GM21423 (cell line): ENCODE data around the gene RTP3.
"Not testable (repeated sequence)": the region's sequence is repeated elsewhere in the genome, so short reads cannot be mapped to it uniquely, and the experiment has no call there.

Experiments
- ATAC-seq: cut with Tn5 transposase; IDR thresholded peaks from one replicate; pipeline ENCODE4 v1.9.1; 2021; ENCODE audit warnings: mild to moderate bottlenecking, moderate library complexity; ENCODE audit not compliant: unreplicated experiment

The RTP3 gene

DNA sequence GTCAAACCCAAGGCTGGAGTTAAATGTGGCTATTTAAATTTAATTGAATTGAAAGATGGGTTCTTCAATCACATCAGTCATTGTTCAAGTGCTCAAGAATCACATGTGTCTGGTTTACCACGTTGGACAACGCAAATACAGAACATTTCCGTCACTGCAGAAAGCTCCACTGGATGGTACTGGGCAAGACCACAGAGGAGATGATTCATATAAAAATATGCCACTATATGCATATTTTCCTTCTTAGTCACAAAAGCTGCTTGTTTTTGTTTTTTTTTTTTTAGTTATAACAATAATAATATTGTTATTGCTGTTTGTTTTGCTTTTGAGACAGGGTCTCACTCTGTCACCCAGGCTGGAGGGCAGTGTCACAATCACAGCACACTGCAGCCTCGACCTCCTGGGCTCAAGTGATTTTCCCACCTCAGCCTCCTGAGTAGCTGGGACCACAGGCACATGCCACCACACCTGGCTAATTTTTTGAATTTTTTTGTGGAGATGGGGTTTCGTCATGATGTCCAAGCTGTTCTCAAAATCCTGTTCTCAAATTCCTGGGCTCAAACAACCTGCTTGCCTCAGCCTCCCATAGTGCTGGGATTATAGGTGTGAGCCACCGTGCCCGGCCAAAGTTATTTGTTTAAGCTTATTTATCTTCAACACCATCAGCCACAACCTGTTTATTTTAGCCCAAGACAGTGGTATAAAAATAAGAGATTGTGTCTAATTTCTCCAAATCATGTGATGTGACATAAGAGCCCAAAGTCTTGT, 19.4 kb downstream of the RTP3 start:
- ATAC-seq = no peak

DNA sequence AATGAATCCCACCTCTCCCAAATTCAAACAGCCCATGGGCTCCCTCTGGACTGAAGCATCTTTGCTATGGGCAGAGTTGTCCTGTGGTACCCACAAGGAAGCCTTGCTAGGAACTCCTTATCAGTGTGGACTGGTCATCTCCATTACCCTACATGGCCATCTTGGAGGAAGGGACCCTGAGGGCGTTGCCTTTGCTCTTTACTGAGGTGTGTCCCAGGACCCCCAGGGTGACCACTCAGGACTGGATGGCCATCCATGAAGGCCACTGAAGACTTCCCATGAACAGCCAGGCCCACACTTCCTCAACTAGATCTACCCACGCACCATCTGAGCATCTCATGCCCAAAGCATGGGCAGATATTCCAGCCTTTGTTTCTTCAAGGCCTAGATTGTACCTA, 20.0 kb downstream of the RTP3 start:
- no peak for ATAC-seq

DNA sequence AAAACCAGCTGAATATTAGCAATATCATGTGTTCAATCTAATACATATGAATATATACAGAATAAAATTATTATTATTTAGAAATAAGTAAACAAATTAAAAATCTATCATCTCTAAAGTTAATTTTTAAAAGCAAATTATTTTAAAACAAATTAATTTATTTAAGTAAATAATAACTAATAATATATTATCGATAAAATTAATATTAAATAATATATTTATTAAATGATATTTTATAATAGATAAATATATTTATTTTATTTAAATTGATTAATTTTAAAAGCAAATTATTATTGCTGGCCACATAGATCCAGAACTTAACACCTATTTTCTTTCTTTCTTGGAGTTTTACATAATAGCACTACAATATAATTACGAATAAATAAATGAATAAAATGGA, 22.2 kb downstream of the RTP3 start:
- ATAC-seq = no peak

DNA sequence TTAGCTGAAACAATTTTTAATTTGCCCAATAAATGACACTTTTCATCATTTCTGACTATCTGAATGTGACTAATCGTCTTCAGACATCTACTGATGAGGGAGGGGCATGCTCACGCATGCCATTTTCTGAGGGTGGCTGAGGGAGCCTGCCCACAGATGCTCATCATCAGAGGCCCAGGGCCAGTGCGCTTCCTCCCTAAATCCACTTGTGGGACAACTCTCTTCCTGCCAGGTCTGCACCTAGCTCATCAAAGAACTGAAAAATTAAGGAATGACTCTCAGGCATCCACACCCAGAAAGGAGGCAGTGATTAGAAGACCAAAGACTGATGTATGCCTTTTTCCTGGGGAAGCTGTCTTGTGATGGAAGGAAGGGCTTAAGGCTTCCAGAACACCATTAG, 22.8 kb downstream of the RTP3 start:
- no peak for ATAC-seq

DNA sequence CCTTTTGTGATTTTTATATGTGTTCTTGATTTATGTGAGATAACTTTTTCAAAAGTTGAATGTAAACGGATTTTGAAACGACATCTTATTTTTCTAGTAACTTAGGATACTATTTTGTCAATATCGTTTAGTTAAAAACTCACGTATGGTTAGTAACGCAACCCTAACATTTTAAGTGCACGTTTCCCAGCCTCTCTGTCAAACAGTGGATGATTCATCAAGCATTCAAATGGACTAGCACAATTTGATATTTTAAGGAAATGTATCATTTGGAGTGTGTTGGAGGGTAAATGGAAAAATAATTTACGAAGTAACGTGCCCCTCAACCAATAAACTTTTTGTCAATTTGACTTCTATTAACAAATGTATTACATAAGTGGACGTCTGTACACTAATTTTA, 23.3 kb downstream of the RTP3 start:
- ATAC-seq = no peak

DNA sequence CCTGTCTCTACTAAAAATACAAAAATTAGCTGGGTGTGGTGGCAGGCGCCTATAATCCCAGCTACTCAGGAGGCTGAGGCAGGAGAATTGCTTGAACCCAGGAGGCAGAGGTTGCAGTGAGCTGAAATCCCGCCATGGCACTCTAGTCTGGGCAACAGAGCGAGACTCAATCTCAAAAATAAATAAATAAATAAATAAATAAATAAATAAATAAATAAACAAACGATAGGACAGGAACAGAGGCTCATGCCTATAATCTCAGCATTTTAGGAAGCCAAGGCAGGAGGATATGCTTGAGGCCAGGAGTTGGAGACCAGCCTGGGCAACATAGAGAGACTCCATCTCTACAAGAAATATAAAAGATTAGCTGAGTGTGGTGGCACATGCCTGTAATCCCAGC, 24.4 kb downstream of the RTP3 start:
- not testable (repeated sequence) for ATAC-seq

DNA sequence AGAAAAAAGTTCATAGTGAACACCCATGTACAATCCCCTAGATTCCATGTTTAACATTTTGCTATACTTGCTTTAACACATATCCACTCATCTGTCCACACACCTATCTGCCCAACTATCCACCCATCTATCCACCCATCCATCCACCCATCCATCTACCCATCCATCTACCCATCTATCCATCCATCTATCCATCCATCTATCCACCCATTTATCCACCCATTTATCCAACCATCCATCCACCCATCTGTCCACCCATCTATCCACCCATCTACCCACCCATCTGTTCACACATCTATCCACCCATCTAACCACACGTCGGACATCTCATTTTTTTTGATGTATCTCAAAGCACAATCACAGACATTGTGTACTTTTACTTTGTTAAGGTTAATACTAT, 25.8 kb downstream of the RTP3 start:
- ATAC-seq = no peak

DNA sequence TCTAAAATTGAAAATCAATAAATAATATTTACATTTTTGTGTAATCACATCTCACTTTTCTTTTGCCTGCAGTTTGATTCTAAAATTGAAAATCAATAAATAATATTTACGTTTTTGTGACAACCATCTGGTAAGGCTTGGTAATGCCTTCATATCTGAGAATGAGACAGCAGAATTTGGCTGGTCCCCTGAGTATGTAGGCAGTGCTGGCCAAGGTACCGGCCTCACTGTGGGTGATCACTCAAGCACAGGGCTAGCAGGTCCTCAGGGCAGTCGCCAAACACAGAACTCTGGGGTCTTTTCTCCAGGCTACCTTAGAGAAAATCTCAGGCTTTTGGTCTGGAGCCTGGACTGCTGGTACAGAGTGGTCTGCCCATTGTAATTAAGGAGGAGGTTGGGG, 26.2 kb downstream of the RTP3 start:
- no peak for ATAC-seq

DNA sequence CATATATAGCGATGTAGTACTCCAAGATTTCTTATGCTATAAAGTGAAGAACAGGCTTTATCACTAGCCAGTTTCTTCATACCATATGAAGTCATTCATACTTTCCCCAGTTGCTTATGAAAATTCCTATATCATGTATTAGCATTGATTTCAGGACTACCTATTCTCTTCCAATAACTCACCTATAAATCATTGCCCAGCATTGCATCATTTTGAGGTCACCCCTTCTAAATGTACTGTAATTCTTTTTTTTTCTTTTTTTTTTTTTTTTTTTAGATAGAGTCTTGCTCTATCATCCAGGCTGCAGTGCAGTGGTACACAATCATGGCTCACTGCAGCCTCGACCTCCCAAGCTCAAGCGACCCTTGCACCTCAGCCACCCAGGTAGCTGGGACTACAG, 27.1 kb downstream of the RTP3 start:
- no peak for ATAC-seq

DNA sequence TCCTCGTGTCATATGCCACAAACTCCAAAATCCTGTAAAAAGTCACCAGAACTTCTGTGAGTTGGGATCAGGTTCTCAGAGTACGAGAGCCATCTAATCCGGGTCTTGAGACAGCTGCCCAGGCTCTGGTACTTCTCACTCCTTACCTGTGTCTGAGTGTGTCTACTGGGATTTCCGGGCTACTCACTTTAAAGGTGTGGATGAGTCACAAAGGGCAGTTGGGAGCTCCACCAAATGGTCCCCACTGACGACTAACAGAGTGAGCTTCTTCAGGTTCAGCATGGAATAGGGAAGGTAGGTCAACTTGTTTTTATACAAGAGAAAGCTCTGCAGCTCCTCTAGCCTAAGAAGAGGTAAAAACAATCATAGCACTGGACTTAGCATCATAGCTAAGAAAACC, 29.5 kb downstream of the RTP3 start:
- ATAC-seq = no peak

DNA sequence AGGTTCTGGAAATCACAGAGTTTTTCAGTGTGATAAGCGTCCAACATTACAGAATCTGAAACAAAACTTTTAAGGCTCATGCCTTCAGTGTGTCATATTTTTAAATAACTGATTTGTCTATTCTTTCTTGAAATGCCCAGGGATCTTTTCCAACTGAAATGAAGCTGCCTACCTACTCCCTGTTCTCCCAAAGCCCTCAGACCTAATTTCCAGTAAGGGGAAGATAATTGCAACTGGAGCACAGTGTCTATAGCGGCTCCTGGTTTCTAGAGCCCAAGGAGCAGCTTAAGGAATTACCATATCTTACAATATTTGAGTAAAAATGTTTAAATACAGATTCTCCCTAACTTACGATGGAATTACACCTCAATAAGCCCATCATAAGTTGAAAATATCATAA, 35.3 kb downstream of the RTP3 start:
- ATAC-seq = no peak

DNA sequence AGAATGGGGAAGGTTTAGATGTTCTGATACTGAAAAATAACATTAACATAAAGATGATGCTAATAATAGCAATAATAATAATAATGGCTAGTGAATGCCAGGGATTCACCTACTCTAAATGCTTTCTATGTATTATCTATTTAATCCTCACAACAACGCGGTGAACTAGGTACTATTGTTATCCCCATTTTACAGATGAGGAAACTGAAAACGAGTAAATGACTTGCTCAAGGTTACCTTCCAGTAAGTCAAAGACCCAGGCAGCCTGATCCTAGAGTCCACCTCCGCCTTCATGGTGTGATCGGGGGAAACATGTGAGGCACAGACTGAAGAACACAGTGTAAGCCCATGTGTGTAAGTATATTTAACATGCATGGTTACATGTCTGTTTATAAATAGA, 38.0 kb downstream of the RTP3 start:
- no peak for ATAC-seq

DNA sequence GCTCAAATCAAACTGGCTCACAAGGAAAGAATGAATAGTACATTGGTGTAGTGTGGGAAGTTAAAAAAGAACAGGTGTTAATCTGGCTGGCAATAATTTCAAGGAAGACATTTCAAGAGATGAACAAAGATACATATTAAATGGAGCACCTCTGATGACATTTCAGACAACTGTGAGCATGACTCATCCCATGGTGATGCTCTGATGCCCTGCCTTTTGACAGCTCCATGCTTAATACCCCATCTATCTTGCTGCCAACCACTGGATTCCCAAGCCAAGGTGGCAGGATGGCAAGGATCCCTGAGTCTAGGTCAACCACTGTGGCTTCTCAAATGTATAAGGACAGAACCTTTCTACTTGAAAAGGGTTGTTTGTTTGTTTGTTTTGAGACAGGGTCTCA, 39.0 kb downstream of the RTP3 start:
- ATAC-seq = no peak

DNA sequence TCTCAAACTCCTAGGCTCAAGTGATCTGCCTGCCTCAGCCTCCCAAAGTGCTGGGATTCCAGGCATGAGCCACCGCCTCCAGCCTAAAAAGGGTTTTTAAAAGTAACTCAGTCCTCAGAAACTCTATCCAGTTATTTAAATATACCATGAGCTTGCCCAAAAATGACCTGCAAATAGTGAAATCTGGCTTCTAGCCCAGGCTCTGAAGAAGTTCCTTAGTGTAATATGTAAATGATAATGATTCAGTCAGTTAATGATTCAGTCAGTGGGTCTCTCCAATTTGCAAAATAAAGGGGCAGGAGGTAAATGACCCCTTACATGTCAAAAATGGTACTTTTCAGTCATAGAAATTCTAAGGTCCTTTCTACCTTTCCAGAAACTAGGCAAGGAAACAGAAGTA, 39.5 kb downstream of the RTP3 start:
- no peak for ATAC-seq

DNA sequence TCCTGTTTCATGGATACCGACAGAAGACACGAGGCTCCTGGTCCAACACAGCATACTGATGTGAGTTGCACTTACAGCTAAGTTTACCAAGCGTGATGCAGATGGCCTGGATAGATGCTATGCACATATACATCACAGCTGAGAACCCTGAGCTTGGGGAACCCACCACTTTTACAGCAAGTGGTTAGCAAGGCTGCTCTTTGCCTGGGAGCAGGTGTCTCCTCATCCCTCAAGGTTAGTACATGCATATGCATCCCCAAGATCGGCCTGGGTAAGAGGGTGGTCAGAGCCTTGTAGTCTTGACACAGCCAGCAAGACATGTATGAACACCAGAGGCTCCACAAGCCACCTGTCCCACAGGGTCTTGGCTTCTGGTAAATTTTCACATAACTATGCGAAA, 40.0 kb downstream of the RTP3 start:
- no peak for ATAC-seq

DNA sequence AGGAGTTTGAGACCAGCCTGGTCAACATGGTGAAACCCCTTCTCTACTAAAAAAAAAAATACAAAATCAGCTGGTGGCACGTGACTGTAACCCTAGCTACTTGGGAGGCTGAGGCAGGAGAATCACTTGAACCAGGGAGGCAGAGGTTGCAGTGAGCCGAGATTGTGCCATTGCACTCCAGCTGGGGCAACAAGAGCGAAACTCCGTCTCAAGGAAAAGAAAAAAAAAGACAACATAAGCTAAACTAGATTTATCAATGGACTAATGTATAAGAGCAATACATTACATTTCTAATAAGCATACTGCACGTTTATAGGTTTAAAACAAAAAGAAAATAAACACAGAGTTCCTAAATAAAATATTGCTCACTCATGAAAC, 40.6 kb downstream of the RTP3 start:
- not testable (repeated sequence) for ATAC-seq

DNA sequence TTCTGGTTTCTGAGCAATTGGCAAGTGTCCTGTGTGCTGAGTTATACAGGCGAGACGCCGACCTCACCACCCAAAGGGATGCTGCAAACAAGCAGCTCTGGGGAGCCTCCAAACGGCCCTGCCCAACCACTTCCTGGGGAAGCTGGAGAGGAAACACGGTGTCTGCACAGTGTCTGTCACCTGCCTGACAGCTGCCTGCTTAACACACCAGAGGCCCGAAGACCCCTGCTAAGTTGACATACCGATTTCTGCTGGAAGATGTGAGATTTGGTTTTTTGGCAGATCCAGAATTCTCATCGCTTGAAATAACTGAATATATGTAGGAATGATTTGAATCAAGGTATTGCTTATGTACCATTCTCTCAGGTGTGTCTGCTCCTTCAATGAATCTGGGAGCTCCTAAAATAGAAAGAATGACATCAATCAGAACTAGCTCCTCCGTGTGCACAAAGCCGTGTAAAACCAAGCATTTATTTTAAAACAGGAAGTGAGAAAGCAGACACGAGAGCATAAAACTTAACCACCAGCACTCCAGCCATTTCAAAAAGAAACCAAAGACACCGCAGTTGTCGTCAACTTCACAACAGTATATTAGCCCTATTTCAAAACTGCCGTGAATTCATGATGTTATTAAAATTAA, 41.1 kb downstream of the RTP3 start:
- ATAC-seq = peak; percentile 81

DNA sequence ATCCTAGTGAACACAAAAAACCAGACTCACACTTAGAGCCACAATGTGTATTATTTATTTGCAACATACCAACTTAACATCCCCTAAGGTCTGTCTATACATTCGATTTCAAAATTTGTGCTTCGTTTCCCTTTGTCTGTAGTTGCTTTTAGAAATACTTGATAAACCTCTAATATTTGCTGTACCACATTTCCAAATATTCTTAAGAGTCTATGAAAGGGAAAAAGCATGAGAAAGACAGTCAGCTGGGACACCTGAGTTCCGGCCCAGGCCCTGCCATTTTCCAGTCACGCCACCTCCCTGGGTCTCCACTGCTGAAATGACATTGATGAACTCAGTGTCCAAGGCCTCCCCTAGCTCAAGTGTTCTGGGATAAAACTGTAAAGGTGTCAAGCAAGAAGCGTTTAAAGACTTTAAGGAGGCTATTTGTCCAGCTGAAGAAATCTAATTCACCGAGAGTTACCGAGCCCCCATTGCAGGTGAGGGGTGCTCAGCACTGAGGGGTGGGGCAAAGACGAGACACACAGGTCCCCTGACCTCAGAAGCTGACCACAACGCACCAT, 41.7 kb downstream of the RTP3 start:
- ATAC-seq = no peak

DNA sequence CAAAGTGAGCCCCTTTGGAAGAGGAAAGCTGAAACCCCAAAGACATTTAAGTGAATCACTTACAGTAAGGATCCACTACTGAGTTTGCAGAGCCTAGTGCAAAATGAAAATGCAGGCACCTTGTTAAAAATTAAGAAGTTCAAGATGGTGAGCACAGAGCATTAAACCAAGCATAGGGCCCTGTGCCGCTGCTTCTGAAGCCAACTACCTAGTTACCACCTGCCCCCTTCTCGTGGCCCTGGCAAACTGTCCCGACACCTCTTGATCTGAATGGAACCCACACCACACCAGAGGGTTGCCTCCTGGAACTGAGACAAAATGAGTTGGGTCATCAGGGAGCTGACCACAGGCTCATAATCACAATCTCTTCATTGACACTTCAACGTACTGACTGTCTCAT, 42.8 kb downstream of the RTP3 start:
- no peak for ATAC-seq

DNA sequence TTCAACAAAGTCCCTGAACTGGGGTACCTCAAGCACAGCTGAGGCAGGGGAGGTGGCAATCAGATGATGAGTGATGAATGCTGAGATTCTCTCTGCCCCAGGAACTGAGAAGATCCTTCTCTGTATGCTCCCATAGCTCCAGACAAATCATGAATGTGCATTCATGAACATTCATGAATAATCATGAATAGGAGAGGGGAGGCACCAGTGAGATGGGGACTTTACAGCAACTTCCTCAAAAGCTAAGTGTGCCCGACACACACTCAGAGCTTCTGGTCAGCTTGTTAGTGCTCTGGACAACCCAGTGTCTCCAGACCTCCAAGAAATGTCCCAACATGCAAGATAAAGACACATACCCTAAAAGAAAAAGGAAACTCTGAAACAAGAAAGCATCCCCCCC, 44.1 kb downstream of the RTP3 start:
- ATAC-seq = no peak

DNA sequence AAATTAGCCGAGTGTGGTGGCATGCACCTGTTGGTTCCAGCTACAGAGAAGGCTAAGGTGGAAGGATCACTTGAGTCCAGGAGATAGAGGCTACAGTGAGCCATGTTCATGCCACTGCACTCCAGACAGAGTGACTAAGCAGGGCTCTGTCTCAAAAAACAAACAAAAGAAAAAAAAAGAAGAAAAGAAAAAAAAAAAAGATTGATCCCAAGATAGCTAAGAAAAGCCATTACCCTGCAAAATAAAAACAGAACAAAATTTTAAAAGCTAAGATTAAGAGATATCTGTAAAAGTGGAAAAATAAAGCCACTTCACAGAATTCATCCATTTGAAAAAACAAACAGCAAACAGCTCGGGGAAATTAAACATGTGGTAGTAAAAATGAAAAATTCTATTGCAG, 44.6 kb downstream of the RTP3 start:
- ATAC-seq = no peak

DNA sequence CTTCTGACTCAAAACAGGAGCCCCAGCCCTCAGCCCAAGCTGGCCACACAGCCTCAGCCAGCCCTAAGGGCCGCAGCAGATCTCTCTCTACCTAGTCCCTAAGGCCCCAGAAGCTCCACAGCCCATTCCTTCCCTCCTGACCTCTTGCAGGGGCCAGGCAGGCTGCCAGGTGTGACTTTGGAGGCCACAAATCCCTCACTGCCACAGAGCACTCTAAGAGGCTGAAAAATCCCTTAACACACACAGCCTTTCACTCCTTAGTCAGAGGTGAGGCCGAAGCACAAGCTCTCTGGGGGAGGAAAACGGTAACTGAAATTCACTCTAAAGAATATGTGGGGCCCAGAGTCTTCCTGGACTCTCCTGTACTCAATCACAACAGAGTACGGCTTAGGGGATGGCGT, 45.0 kb downstream of the RTP3 start:
- ATAC-seq = no peak
